H1 (cell line): ENCODE measurements around the gene P4HA3. TPM values are rescaled to one million over a fixed set of nuclear protein-coding genes. Genes with fewer than 3 reads are reported as not detected.

Experiments used
- CTCF ChIA-PET: fragments of 300-600 bp; sonication (Branson Sonifier 250); formaldehyde crosslinking; loops from one replicate; lab custom pipeline; 2021; ENCODE audit not compliant: partially characterized antibody; lab: Charles Lee
- POLR2A ChIA-PET: fragments of 300-600 bp; sonication (Branson Sonifier 250); formaldehyde crosslinking; loops from one replicate; lab custom pipeline; 2021; ENCODE audit warnings: inconsistent platforms; ENCODE audit not compliant: partially characterized antibody; lab: Charles Lee
- DNase-seq, 2 experiments: peaks; one replicate each; pipeline versions ENCODE4 v3.0.0 to v3.0.0-alpha.2; 2010 to 2022; ENCODE audit warnings: low spot score in 2 of 2, low read depth in 1 of 2, mixed read lengths in 1 of 2
- FAIRE-seq: peaks from 2 replicates; lab custom pipeline; 2011; peaks lifted over from hg19 to GRCh38; lab: Jason Lieb, UNC
- H2AFZ ChIP-seq: 2 replicates; pipeline ENCODE4 v1.8.1; 2012; ENCODE audit warnings: low read length, inconsistent platforms
- H2AK5ac ChIP-seq: 2 replicates; pipeline ENCODE4 v1.6.1; 2013; ENCODE audit warnings: low read depth, low read length
- H2BK120ac ChIP-seq: replicated peaks from 2 replicates; pipeline ENCODE3; 2013; ENCODE audit warnings: low read depth, low read length, inconsistent platforms
- H2BK12ac ChIP-seq: 2 replicates; pipeline ENCODE4 v1.6.1; 2013; ENCODE audit warnings: low read depth, low read length
- H2BK15ac ChIP-seq: 2 replicates; pipeline ENCODE4 v1.6.1; 2013; ENCODE audit warnings: low read length
- H2BK20ac ChIP-seq: 2 replicates; pipeline ENCODE4 v1.6.1; 2013; ENCODE audit warnings: low read length
- H2BK5ac ChIP-seq: 2 replicates; pipeline ENCODE4 v1.6.1; 2013; ENCODE audit warnings: low read depth, low read length
- H3K14ac ChIP-seq: 2 replicates; pipeline ENCODE4 v1.6.1; 2013; ENCODE audit warnings: inconsistent platforms; ENCODE audit not compliant: insufficient read length
- H3K18ac ChIP-seq: 2 replicates; pipeline ENCODE4 v1.6.1; 2013; ENCODE audit warnings: low read length; ENCODE audit errors: extremely low read depth
- H3K23ac ChIP-seq: 2 replicates; pipeline ENCODE4 v1.6.1; 2013; ENCODE audit warnings: inconsistent platforms; ENCODE audit not compliant: insufficient read length
- H3K23me2 ChIP-seq: 2 replicates; pipeline ENCODE4 v1.6.1; 2013; ENCODE audit warnings: low read depth, low read length
- H3K27ac ChIP-seq: 2 replicates; pipeline ENCODE4 v1.6.1; 2011; ENCODE audit warnings: low read depth, low read length, inconsistent platforms
- H3K27me3 ChIP-seq, 4 experiments: replicated peaks in 1 of 4; 1 replicate in 1 of 4; 2 replicates in 3 of 4; pipeline versions ENCODE4 v1.6.1 to v1.8.1; 2011 to 2013; ENCODE audit warnings: low read length in 3 of 4, mild to moderate bottlenecking in 3 of 4, inconsistent platforms in 2 of 4, mixed read lengths in 2 of 4, moderate library complexity in 1 of 4; ENCODE audit not compliant: control insufficient read depth in 3 of 4, insufficient read depth in 3 of 4; ENCODE audit errors: extremely low read depth in 1 of 4
- H3K36me3 ChIP-seq, 4 experiments: 2 replicates each; pipeline versions ENCODE4 v1.6.1 to v1.8.1; 2011 to 2013; ENCODE audit warnings: mild to moderate bottlenecking in 4 of 4, low read length in 3 of 4, moderate library complexity in 2 of 4, control low read depth in 1 of 4, inconsistent platforms in 1 of 4; ENCODE audit not compliant: insufficient read depth in 4 of 4, control insufficient read depth in 2 of 4
- H3K4ac ChIP-seq: replicated peaks from 2 replicates; pipeline ENCODE3; 2013; ENCODE audit warnings: low read length, low read depth, mixed read lengths, inconsistent platforms; ENCODE audit not compliant: insufficient read length
- H3K4me1 ChIP-seq, 4 experiments: replicated peaks in 1 of 4; 1 replicate in 1 of 4; 2 replicates in 3 of 4; pipeline versions ENCODE4 v1.6.1 to v1.8.1; 2011 to 2013; ENCODE audit warnings: low read length in 3 of 4, inconsistent platforms in 2 of 4, mixed read lengths in 1 of 4; ENCODE audit not compliant: insufficient read depth in 4 of 4, control insufficient read depth in 3 of 4
- H3K4me2 ChIP-seq, 2 experiments: 2 replicates each; pipeline versions ENCODE4 v1.6.1 to v1.8.1; 2011 to 2013; ENCODE audit warnings: low read depth in 2 of 2, low read length in 2 of 2, control low read depth in 1 of 2, inconsistent platforms in 1 of 2, mild to moderate bottlenecking in 1 of 2; ENCODE audit not compliant: insufficient read depth in 1 of 2
- H3K4me3 ChIP-seq, 4 experiments: fragments of 200-600, 300-600 bp in 1 of 4; sonication (generic), shearing (Covaris generic), sonication (Bioruptor Twin) in 1 of 4; 2 replicates each; pipeline versions ENCODE4 v1.5.1 to v1.8.1; 2011 to 2016; ENCODE audit warnings: low read length in 4 of 4, low read depth in 3 of 4, control low read depth in 2 of 4, inconsistent platforms in 2 of 4, mild to moderate bottlenecking in 2 of 4, mixed read lengths in 1 of 4, moderate library complexity in 1 of 4; ENCODE audit not compliant: insufficient read depth in 2 of 4; ENCODE audit errors: extremely low read depth in 1 of 4
- H3K56ac ChIP-seq: replicated peaks from 2 replicates; pipeline ENCODE3; 2013; ENCODE audit warnings: low read depth, mild to moderate bottlenecking, mixed read lengths, low read length, inconsistent platforms; ENCODE audit not compliant: insufficient read length
- H3K79me1 ChIP-seq: 2 replicates; pipeline ENCODE4 v1.6.1; 2013; ENCODE audit warnings: low read depth, low read length, control low read depth
- H3K79me2 ChIP-seq, 2 experiments: 2 replicates each; pipeline versions ENCODE4 v1.6.1 to v1.8.1; 2012 to 2013; ENCODE audit warnings: low read length in 2 of 2, mild to moderate bottlenecking in 2 of 2, inconsistent platforms in 1 of 2; ENCODE audit not compliant: insufficient read depth in 2 of 2, control insufficient read depth in 1 of 2
- H3K9ac ChIP-seq, 4 experiments: replicated peaks in 1 of 4; 1 replicate in 1 of 4; 2 replicates in 3 of 4; pipeline versions ENCODE4 v1.6.1 to v1.8.1; 2011 to 2013; ENCODE audit warnings: low read depth in 3 of 4, low read length in 3 of 4, control low read depth in 2 of 4, mild to moderate bottlenecking in 2 of 4, moderate library complexity in 2 of 4, inconsistent platforms in 1 of 4; ENCODE audit errors: extremely low read depth in 1 of 4
- H3K9me3 ChIP-seq, 2 experiments: 2 replicates each; pipeline versions ENCODE4 v1.6.1 to v1.8.1; 2012 to 2013; ENCODE audit warnings: mild to moderate bottlenecking in 2 of 2, moderate library complexity in 2 of 2, control low read depth in 1 of 2, inconsistent platforms in 1 of 2, low read depth in 1 of 2, low read length in 1 of 2, mixed read lengths in 1 of 2; ENCODE audit not compliant: insufficient read depth in 2 of 2
- H4K20me1 ChIP-seq, 2 experiments: replicated peaks in 1 of 2; 2 replicates each; pipeline versions ENCODE3 to v1.8.1; 2011 to 2013; ENCODE audit warnings: inconsistent platforms in 2 of 2, low read length in 2 of 2, mild to moderate bottlenecking in 1 of 2; ENCODE audit not compliant: insufficient read depth in 2 of 2, control insufficient read depth in 1 of 2
- H4K5ac ChIP-seq: 2 replicates; pipeline ENCODE4 v1.6.1; 2013; ENCODE audit warnings: low read length, low read depth, mixed read lengths, inconsistent platforms; ENCODE audit not compliant: insufficient read length
- H4K8ac ChIP-seq: 2 replicates; pipeline ENCODE4 v1.8.0; 2013; ENCODE audit warnings: mild to moderate bottlenecking, moderate library complexity, low read length, inconsistent platforms; ENCODE audit not compliant: insufficient read depth; ENCODE audit errors: extremely low read depth
- H4K91ac ChIP-seq: replicated peaks from 2 replicates; pipeline ENCODE3; 2013; ENCODE audit warnings: low read length, mixed read lengths, inconsistent platforms; ENCODE audit not compliant: insufficient read length
- WGBS, 2 experiments: shearing (Covaris generic) in 1 of 2; methylation state at CpG; one replicate each; pipeline versions ENCODE4 v1.1.6 to v1.1.7; 2013 to 2015; ENCODE audit warnings: low lambda C conversion rate in 2 of 2, mixed read lengths in 2 of 2, inconsistent platforms in 1 of 2, low coverage in 1 of 2, missing lambda C conversion rate in 1 of 2; ENCODE audit not compliant: insufficient replicate concordance in 2 of 2, insufficient coverage in 1 of 2, insufficient read length in 1 of 2; ENCODE audit errors: extremely low coverage in 1 of 2, missing lambda C conversion rate in 1 of 2; 5-methylcytosine and 5-hydroxymethylcytosine counted together
- polyA plus RNA-seq, 7 experiments: library from polyadenylated mRNA; depleted of rRNA in 3 of 7; stranded (reverse) in 5 of 7; unstranded in 2 of 7; fragments of >200 nt in 5 of 7; fragments of 200-250 nt in 2 of 7; gene quantifications; 1 replicate in 5 of 7; 2 replicates in 1 of 7; 4 replicates in 1 of 7; pipeline versions ENCODE4 v1.2.1 to v1.2.3, GENCODE V29; 2011 to 2013; ENCODE audit warnings: missing spikeins in 2 of 7, mixed read lengths in 2 of 7
- total RNA-seq: library from RNA; stranded (reverse); fragmentation: NEBNext Ultra II Directional; extraction: Animal tissue kit (Norgen Biotek cat#: 25700); gene quantifications from 2 replicates; pipeline ENCODE4 v1.2.1, GENCODE V29; 2021

P4HA3 gene
- total and polyA plus RNA-seq, 2 of the 8 experiments (the other 6 are each of a cell fraction or from before 2014, with no cell fraction given) = 0.06 TPM; not detected in 1

DNA sequence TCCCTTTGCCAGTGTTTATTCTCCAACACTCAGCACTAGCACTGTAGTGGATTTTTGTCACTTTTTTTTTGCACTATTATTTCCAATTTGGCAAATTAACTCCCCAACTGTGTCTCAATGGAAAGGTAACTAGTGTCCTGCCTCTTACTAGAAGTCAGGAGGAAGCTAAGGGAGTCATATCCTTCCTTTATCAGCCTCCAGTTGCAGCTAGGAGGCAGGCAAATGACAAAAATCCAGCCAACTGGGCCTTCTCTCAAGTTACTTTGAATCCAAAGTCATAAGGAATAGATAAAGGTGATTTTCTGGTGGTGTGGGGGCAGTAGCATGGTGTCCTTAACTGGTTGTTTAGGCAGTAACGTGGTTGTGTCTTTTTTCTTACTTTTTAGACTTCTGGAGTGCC is 15.6 kb upstream of the P4HA3 start:
- no peak overlapping the region for H4K8ac ChIP-seq
- no peak overlapping the region for H4K5ac ChIP-seq
- no peak overlapping the region for H3K18ac ChIP-seq
- no peak overlapping the region for H2BK5ac ChIP-seq
- no peak overlapping the region for H2BK120ac ChIP-seq
- H3K36me3 ChIP-seq = no peaks in the 10 kb centered on the region; a peak in 1 of 8 replicates
- POLR2A ChIA-PET = no interaction called here
- peaks cover 0 to 7% of the 10 kb centered on the region in 2 experiments; a peak in 1 of 4 replicates for H3K9me3 ChIP-seq
- no peak overlapping the region for H3K27ac ChIP-seq
- H2BK20ac ChIP-seq = no peak overlapping the region
- FAIRE-seq (no peak), DNase-seq (no peak)
- H3K4me3 ChIP-seq = no peak overlapping the region
- H3K14ac ChIP-seq = no peak overlapping the region
- WGBS, 2 experiments = 94% methylated on average over 1 of the region's 1 CpG; no CpG with 5 or more reads in 1 of the 2 experiments
- no peak overlapping the region for H2BK15ac ChIP-seq
- no peaks in the 10 kb centered on the region for H3K79me2 ChIP-seq
- CTCF ChIA-PET = interaction anchor here (0.7 to 1.8 kb wide), 4 partner anchors 22 to 72 kb away, joined by 3 to 9 read pairs (median 4); no protein-coding TSS in a partner anchor
- H2AK5ac ChIP-seq = no peak overlapping the region
- H4K20me1 ChIP-seq = no peaks in the 10 kb centered on the region
- no peak overlapping the region for H3K23ac ChIP-seq
- H2BK12ac ChIP-seq = no peak overlapping the region
- H3K4me1 ChIP-seq = no peaks in the 10 kb centered on the region
- no peak overlapping the region for H3K4ac ChIP-seq
- H3K56ac ChIP-seq = no peak overlapping the region
- no peak overlapping the region for H2AFZ ChIP-seq
- no peaks in the 10 kb centered on the region for H3K27me3 ChIP-seq
- no peaks in the 10 kb centered on the region for H3K79me1 ChIP-seq
- no peak overlapping the region for H4K91ac ChIP-seq
- H3K9ac ChIP-seq = no peak overlapping the region
- H3K23me2 ChIP-seq = no peaks in the 10 kb centered on the region
- H3K4me2 ChIP-seq = no peak overlapping the region
